Retina (tissue), 1 donor: ENCODE data around the gene PPP2R2D.

Experiments used
- DNase-seq: peaks from one replicate; pipeline ENCODE4 v3.0.0-alpha.2; 2016

PPP2R2D gene

DNA sequence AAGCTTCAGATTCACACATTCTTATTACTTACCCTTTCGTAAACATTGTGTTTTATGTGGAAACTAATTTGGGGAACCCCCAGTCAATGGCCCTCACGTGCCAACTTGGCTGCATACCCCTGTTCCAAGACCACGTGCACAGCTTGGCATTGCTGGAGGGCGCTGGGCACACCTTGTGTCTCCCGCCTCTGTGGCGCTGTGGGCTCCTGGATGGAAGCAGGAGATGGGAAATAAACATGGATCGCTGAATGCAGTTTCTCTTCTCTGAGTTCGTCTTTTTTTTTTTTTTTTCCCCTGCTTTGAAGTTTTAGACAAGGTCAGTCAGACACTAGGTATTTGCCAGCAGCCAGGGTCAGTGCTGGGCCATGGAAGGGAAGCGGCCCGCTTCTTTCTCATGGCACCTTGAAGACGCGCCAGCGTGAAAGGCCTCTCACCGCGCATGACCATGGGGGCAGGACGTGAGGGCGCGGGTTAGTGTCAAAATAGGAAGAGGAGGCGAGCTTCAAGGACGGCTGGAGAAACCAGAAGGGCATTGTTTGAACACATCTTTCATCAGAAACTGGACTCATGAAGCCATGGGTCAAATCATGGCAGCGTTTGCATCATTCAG, 53.7 kb downstream of the PPP2R2D start:
- no peak for DNase-seq

DNA sequence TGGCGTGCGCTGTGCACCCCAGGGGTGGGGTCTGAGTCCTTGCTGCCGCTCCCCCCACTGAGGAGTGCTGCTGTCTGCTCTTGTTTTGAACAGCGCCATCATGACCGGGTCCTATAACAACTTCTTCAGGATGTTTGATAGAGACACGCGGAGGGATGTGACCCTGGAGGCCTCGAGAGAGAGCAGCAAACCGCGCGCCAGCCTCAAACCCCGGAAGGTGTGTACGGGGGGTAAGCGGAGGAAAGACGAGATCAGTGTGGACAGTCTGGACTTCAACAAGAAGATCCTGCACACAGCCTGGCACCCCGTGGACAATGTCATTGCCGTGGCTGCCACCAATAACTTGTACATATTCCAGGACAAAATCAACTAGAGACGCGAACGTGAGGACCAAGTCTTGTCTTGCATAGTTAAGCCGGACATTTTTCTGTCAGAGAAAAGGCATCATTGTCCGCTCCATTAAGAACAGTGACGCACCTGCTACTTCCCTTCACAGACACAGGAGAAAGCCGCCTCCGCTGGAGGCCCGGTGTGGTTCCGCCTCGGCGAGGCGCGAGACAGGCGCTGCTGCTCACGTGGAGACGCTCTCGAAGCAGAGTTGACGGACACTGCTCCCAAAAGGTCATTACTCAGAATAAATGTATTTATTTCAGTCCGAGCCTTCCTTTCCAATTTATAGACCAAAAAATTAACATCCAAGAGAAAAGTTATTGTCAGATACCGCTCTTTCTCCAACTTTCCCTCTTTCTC, 55.0 kb downstream of the PPP2R2D start:
- DNase-seq: no peak

DNA sequence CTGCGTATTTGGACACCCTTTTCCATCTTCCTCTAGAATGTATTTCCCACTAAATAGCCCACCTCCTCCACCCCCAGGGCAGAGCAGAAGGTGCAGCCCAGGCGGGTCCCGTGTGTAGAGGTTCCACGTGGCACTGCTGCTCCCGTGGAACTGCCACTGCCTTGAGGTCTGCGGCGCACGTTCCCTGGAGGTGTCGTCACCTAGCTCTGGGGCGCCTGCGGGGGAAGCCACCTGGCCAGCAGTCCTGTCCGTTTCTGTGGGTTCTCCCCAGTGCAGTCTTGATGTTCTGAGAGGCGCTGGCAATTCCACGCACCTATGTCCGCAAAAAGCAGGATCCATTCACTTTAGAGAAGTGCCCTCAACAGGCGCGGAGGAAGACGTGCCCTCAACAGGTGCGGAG, 59.0 kb downstream of the PPP2R2D start:
- DNase-seq: no peak

DNA sequence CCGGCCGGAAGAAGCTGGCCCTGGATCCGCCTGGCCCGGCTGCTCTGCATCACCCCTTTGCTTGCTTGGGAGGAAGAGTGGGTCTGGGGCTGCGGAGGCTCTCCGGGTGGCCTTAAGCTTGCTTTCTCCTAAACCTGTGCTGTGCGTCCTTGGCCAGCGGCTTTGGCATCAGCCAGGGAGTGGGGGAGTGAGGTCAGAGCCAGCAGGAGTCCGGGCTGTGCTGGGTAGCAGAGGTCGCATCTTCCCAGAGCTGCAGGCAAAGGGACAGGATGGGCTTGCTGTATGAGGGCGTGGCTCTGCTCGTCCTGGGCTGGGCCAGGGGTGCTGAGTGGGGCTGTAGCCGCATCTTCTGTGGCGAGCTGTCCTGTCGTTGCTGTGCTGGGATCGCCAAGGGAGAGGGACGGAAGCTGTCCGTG, 59.8 kb downstream of the PPP2R2D start:
- no peak for DNase-seq

- no peak for DNase-seq
Measured at GRCh38 chr10:131961047-131961776, 60.4 kb downstream of the PPP2R2D start.

GRCh38 chr10:131961777-131962662, 61.2 kb downstream of the PPP2R2D start:
- no peak for DNase-seq

GRCh38 chr10:131963350-131963749, 62.5 kb downstream of the PPP2R2D start:
- DNase-seq: no peak

- no peak for DNase-seq
Measured at GRCh38 chr10:131963811-131964210, 63.0 kb downstream of the PPP2R2D start.

GRCh38 chr10:131964298-131964697, 63.5 kb downstream of the PPP2R2D start:
- no peak for DNase-seq

DNA sequence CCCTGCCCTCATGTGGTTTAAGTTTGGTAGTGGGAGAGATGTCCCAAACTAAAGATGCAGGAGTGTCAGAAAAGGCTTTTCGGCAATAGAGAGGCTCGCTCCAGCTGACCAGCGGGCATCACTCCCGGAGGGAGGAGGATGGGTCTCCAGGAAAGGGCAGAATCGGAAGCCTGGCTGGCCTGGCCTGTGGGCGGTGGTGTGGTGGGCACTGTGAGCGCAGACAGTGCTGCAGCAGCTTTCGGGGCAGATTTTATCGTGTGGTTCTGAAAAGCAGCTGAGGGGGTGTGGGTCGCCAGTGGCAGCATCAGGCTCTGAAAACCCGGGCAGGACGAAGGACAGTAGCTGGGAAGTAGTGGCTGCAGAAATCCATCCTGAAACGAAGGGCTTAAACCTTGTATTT, 68.1 kb downstream of the PPP2R2D start:
- DNase-seq: no peak

DNA sequence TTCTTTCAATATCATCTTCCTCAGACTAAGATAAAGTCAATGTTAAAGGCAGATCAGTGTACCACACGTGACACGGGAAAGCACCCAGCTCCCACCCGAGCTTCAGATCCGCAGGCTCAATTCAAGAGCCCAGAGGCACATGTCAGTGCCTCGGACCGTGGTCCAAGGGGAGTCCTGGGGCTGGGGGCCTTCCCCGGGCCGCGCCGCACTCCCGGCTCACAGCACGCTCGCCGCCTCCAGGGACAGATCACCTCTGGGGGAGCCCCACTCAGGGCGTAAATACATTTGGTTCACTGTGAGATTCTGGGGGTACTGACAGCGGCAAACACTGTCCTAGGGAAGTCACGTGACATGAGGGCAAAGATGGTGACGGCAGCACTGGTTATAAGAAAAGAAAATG, 70.1 kb downstream of the PPP2R2D start:
- DNase-seq: no peak

DNA sequence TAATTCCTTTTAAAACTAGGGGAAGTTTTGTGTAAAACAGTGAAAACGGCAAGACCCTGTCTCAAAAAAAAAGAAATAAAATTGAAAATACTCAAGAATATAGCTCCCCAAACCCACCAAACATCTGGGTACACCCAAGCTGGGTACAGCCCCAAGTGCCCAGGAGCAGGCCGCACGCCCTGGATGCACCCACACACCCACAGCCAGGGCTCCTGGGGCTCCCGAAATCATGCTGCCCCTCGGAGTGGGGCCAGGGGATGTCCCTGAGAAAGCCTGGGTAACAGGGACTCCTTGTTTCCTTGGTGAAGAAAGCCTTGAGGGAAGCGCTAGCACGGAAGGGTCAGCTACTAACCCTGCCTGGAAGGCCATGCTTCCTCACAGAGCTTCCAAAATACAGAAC, 70.8 kb downstream of the PPP2R2D start:
- DNase-seq: no peak

DNA sequence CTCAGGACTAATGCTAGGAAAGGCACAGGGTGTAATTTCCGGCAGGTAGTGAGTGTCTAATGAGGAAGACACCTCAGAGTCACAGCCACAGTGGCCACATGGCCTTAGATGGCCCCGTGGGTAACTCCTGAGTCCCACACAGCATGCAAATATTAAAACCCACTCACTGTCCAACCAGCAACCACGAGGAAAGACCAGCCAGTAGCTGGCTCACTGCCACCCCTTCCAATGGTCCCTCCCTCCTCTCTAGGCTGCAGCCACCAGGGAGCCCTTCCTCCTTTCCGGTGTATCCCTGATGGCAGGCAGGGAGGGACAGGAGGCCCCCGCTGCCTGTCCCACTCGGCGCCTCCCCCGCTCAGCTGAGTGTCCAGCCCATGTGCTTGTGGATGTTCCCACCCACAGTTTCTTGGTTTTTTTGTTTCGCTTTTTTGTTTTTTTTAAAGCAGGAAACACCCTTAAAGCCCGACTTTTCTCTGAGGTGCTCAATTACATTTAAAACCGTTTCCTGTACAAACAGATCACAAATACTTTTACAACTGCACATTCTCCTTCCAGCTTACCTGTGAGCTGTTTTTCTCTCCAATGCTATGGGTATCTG, 71.8 kb downstream of the PPP2R2D start:
- no peak for DNase-seq

DNA sequence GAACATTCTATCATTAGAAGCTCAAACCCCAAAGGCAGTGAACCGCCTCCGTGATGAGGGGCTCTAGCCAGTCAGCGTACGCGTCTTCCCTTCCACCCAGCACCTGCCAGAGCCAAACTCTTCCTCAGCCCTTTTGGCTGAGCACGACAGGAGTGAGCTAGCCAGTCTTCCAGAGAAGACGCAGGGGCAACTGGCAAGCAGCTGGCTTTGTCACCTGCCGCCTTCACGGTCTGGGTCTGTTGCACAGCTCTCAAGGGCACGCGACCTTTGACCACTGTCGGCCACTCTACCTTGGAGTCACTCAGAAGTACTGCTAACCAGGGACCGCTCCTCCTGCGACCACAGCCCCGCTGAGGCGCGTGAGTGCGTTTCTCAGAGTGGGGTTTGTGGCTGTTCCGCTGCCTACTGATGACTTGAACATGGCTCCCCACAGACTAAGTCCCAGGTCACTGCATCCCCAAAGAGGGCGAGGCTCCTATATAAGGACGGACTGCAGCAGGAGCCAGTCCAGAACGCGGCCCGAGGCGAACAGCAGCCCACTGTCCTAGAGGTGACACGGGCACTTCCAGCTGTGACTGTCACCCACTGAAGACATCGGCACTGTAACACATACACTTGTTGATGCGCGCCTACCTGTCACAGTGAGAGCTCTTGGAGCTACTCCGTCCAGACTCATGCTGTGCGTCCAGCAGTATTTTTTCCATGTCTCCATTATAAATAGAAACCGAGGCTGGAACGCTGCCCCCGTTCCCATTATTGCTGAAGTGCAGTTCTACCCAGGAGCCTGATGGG, 72.5 kb downstream of the PPP2R2D start:
- DNase-seq: no peak

- DNase-seq: no peak
Measured at GRCh38 chr10:131974034-131974817, 73.4 kb downstream of the PPP2R2D start.

- no peak for DNase-seq
Measured at GRCh38 chr10:131975003-131975402, 74.2 kb downstream of the PPP2R2D start.

DNA sequence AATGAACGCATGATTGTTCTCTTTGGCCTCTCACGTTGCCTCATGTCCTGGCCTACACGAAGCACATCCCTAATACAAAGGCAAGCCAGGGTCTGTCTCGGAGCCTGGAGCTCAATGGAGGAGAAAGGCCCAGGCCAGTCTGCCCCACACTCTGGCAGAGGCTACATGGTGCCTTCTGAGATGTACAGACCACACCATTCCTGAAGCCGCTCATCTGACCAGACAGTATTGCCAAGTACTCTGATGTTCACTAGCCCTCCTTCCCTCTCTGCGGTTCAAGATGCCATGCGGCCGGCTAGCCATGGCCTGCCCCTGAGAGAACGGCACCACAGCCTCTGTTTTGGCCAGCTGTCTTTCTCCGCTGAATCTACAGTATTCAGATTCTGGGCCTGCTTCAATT, 75.0 kb downstream of the PPP2R2D start:
- no peak for DNase-seq

DNA sequence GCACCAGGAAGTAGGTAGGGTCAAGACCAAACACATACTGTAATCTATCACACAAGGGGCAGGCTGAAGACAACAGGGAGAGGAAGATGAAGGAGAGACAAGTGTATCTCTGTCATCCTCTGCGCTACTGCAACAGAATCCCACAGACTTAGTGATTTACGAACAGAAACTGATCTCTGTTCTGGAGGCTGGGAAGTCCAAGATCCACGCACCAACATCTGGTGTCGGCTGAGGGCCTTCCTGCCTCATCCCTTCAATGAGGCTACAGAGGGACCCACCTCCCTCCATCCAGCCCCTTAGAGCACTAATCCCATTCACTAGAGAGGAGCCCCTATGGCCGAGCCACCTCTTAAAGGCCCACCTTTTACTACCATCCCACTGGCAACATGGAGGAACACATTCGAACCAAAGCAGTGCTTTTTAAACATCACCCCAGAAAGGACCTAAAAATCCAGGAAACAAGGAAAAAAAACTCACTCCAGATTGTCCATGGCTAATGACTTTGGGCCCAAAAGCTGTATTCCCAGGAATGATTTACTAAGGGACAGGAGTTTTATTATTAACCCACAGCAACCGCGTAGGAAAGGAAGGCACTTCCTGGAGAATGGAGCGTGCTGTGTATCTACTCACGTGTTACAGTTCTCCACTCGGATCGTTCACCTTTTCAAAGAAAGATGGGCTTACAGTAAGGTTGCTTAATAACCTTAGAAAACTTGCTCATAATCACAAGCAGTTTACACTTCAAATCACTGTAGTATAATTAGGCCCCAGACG, 76.7 kb downstream of the PPP2R2D start:
- DNase-seq: no peak

DNA sequence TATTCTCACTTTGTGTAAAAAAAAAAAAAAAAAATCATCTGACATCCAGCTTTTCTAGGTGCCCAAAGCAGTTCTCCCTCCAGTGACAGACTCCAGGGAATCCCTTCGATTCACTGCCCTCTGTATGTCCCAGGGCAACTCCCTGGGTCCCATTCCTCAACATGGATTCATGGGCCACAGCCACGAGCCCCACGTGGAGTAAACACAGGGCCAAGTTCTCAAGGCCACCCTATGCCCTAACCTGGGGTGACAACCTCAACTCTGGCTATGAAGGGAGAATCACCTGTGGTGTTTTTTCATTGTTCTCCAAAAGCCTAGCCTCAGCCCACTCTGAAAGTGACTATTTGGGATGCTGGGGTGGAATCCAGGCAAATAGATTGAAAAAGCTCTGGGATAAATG, 77.6 kb downstream of the PPP2R2D start:
- no peak for DNase-seq

DNA sequence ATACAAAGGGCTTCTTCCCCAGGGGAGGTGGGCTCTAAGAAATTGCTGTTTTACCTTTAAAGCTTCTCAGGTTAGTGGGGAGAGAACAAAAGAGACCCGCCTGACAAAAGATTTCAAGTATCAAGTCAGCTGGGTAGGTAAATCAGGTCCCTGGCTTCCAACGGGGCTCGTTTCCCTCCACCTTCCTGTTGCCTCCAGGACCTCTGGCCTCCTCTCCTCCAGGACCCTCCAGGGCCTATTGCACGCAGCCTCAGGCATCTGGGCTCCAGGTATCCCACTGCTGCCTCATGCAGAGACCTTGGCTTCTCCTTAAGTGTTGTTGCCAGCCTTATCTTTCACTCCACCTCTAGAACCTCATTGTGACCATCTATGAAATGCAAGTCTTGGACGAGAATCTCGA, 78.0 kb downstream of the PPP2R2D start:
- no peak for DNase-seq
